WTC11 (cell line): ENCODE results near the gene PIAS3. TPM values are rescaled to one million over a fixed set of nuclear protein-coding genes. Genes with fewer than 3 reads are reported as not detected.

Experiments used
- ATAC-seq: fragments of 200-7000 bp; cut with Tn5 transposase; 2 replicates; pipeline ENCODE4 v1.10.0; 2021; ENCODE audit warnings: mild to moderate bottlenecking, moderate library complexity
- CTCF ChIA-PET: fragments of 300-600 bp; sonication (Branson Sonifier 250); formaldehyde crosslinking; loops from one replicate; lab custom pipeline; 2021; ENCODE audit warnings: antibody characterized with exemption; lab: Charles Lee
- POLR2A ChIA-PET: fragments of 350-600 bp; sonication (Branson Sonifier 250); formaldehyde crosslinking; loops from one replicate; lab custom pipeline; 2021; ENCODE audit warnings: antibody characterized with exemption; lab: Charles Lee
- DNase-seq: peaks from one replicate; pipeline ENCODE4 v3.0.0; 2021; ENCODE audit warnings: low spot score
- H3K27ac Mint-ChIP-seq: 2 replicates; pipeline ENCODE4 v1.8.0; 2021; ENCODE audit warnings: mixed read lengths
- H3K27me3 Mint-ChIP-seq: 2 replicates; pipeline ENCODE4 v1.8.0; 2021; ENCODE audit warnings: low read depth, mild to moderate bottlenecking, moderate library complexity, mixed read lengths
- H3K36me3 Mint-ChIP-seq: 2 replicates; pipeline ENCODE4 v1.8.0; 2021; ENCODE audit warnings: mixed read lengths
- H3K4me1 Mint-ChIP-seq: 2 replicates; pipeline ENCODE4 v1.8.0; 2022; ENCODE audit warnings: mixed read lengths
- H3K4me3 Mint-ChIP-seq: 2 replicates; pipeline ENCODE4 v1.8.0; 2021; ENCODE audit warnings: mild to moderate bottlenecking, moderate library complexity, mixed read lengths
- H3K9me3 Mint-ChIP-seq: 2 replicates; pipeline ENCODE4 v1.8.0; 2021; ENCODE audit warnings: mixed read lengths
- CREB1 ChIP-seq: sonication (generic); formaldehyde crosslinking; IDR thresholded peaks from 2 replicates; pipeline ENCODE4 v1.8.0; 2023; ENCODE audit warnings: mild to moderate bottlenecking, missing genetic modification reagents
- ETV6 ChIP-seq: sonication (generic); formaldehyde crosslinking; IDR thresholded peaks from 2 replicates; pipeline ENCODE4 v1.8.1; 2022; ENCODE audit warnings: mild to moderate bottlenecking, missing genetic modification reagents
- FOXK1 ChIP-seq: sonication (generic); formaldehyde crosslinking; IDR thresholded peaks from 2 replicates; pipeline ENCODE4 v1.8.0; 2022; ENCODE audit warnings: mild to moderate bottlenecking, moderate library complexity, missing genetic modification reagents
- JAZF1 ChIP-seq: fragments of 250-450 bp; sonication (Bioruptor Pico); IDR thresholded peaks from 2 replicates; pipeline ENCODE4 v1.9.0; 2021; ENCODE audit warnings: moderate library complexity, mild to moderate bottlenecking, inconsistent platforms
- MXD4 ChIP-seq: fragments of 250-450 bp; sonication (Bioruptor Pico); IDR thresholded peaks from 2 replicates; pipeline ENCODE4 v1.8.0; 2021; ENCODE audit warnings: mild to moderate bottlenecking, moderate library complexity, borderline replicate concordance
- MYBL2 ChIP-seq: sonication (generic); formaldehyde crosslinking; IDR thresholded peaks from 2 replicates; pipeline ENCODE4 v1.8.1; 2023; ENCODE audit warnings: mild to moderate bottlenecking, moderate library complexity, missing genetic modification reagents
- NR3C1 ChIP-seq: sonication (generic); formaldehyde crosslinking; conservative IDR thresholded peaks from 2 replicates; pipeline ENCODE4 v1.8.1; 2023; ENCODE audit warnings: low read depth, mild to moderate bottlenecking, missing genetic modification reagents
- RORB ChIP-seq: fragments of 250-450 bp; sonication (Bioruptor Pico); IDR thresholded peaks from 2 replicates; pipeline ENCODE4 v1.9.0; 2021; ENCODE audit warnings: mild to moderate bottlenecking
- SP1 ChIP-seq: sonication (generic); formaldehyde crosslinking; conservative IDR thresholded peaks from 2 replicates; pipeline ENCODE4 v1.8.1; 2022; ENCODE audit warnings: missing genetic modification reagents
- TEAD1 ChIP-seq: sonication (generic); formaldehyde crosslinking; IDR thresholded peaks from 2 replicates; pipeline ENCODE4 v1.8.0; 2022; ENCODE audit warnings: mild to moderate bottlenecking, missing genetic modification reagents
- ZNF121 ChIP-seq: sonication (generic); formaldehyde crosslinking; IDR thresholded peaks from 2 replicates; pipeline ENCODE4 v1.8.0; 2023; ENCODE audit warnings: missing genetic modification reagents
- ZNF219 ChIP-seq: sonication (generic); formaldehyde crosslinking; IDR thresholded peaks from 2 replicates; pipeline ENCODE4 v1.8.0; 2023; ENCODE audit warnings: missing genetic modification reagents, mild to moderate bottlenecking, borderline replicate concordance
- ZNF396 ChIP-seq: fragments of 250-450 bp; sonication (Bioruptor Pico); IDR thresholded peaks from 2 replicates; pipeline ENCODE4 v1.8.0; 2021; ENCODE audit warnings: mild to moderate bottlenecking, moderate library complexity, borderline replicate concordance
- total RNA-seq: library from RNA; stranded (reverse); gene quantifications from 3 replicates; pipeline ENCODE4 v1.2.3, GENCODE V29; 2021
- TF ChIP-seq, protein P1 (sequence below): sonication (generic); formaldehyde crosslinking; IDR thresholded peaks from 2 replicates; pipeline ENCODE4 v1.8.0; 2023; ENCODE audit warnings: missing genetic modification reagents, mild to moderate bottlenecking, borderline replicate concordance
- TF ChIP-seq, protein P2 (sequence below): sonication (generic); formaldehyde crosslinking; IDR thresholded peaks from 2 replicates; pipeline ENCODE4 v1.8.1; 2023; ENCODE audit warnings: mild to moderate bottlenecking, missing genetic modification reagents, moderate library complexity
- TF ChIP-seq, protein P3 (sequence below): fragments of 200-600 bp; IDR thresholded peaks from 2 replicates; pipeline ENCODE4 v1.8.0; 2022; ENCODE audit warnings: antibody characterized with exemption
- TF ChIP-seq, protein P4 (sequence below): sonication (generic); formaldehyde crosslinking; IDR thresholded peaks from 2 replicates; pipeline ENCODE4 v1.8.1; 2023; ENCODE audit warnings: mild to moderate bottlenecking, moderate library complexity, missing genetic modification reagents
- TF ChIP-seq, protein P5 (sequence below): sonication (generic); formaldehyde crosslinking; conservative IDR thresholded peaks from 2 replicates; pipeline ENCODE4 v1.8.1; 2023; ENCODE audit warnings: mild to moderate bottlenecking, low read depth, missing genetic modification reagents, moderate library complexity

The PIAS3 gene
- total RNA-seq, 1 experiment from 2014 or later = 44.9 TPM

DNA sequence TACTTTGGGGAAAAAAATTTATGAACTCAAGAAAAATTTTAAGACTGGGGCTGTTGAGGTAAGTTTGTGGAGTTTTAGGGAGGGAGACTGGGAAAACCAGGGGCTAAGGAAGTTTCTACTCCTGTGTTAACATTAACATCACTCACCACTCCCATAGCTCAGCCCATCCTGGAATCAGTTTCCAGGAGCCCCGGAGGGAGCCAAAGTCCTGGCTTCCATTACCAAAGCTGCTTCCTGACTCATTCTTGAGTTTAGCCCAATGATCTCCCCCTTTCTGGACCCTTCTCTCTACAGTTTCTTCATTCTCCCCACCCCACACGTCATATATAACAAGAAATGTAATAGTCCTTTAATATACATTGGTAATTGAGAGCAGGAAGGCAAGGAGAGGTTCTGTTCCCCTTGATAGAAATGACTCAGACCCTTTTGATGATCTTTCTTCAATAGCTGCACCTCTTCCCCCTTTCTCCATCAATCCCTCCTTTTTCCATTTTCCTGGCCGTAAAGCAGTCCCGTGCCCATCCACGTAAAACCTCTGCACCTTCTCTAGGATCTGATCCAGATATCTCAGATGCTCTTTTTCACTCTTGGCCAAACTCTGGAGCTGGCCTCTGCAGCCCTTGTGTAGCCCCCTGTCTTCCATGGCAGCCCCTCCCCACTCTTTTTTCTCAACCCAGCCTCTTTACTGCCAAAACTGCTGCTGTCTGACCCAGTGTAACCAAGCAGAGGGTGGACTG is 4.6 kb upstream of the PIAS3 start:
- CTCF ChIA-PET = interaction anchor here (0.6 to 1.9 kb wide), 6 partner anchors 9 to 123 kb away, joined by 3 to 5 read pairs (median 4); partner anchors contain the start of gene NUDT17

DNA sequence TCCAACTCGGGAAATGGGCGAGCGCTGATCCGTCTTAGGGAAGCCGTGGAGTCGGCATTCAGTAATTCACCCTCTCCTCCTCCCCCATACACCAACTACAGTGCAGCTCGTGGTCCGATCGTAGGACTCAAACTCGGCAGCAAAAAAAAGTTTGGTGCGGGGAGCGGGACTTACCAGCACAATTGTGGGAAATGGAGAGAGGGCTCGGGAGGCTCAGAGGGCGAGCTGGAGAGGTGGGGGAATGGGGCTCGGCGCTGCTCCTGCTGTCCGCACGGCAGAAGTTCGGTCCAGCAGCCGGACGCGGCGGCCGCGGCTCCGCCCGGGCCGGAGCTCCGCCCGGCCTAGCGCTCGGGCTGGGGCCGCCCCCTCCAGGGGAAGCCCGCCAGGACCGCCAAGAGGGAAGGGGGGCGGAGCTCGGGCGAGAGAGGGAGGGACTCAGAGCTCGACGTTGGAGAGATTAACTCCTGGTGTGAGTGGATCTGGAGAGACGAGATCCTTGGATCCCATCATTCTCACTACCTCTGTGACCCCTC is 676 bp upstream of the PIAS3 start:
- CTCF ChIA-PET = interaction anchor here (0.6 to 5.3 kb wide), 20 partner anchors 13 to 188 kb away, joined by 3 to 254 read pairs (median 10); partner anchors contain the start of genes ANKRD34A, ANKRD35, ITGA10 and LIX1L
- peak overlapping the region; percentile 98 for H3K4me3 Mint-ChIP-seq
- ATAC-seq (peak; percentile 74), DNase-seq (peak; percentile 89)
- H3K9me3 Mint-ChIP-seq = peaks cover 5% of the 10 kb centered on the region
- peaks cover 17% of the 10 kb centered on the region for H3K4me1 Mint-ChIP-seq
- POLR2A ChIA-PET = interaction anchor here (0.6 to 3.1 kb wide), 19 partner anchors 10 to 192 kb away, joined by 3 to 48 read pairs (median 10); partner anchors contain the start of genes ANKRD34A, ANKRD35, LIX1L and NUDT17
- H3K36me3 Mint-ChIP-seq = peaks cover 35% of the 10 kb centered on the region
- H3K27me3 Mint-ChIP-seq = no peaks in the 10 kb centered on the region
- peak overlapping the region; percentile 92 for H3K27ac Mint-ChIP-seq
- TF ChIP-seq FOXK1 (CRISPR knock-in tag) (no peak), ETV6 (CRISPR knock-in tag) (no peak), TEAD1 (CRISPR knock-in tag) (no peak), RORB (no peak), ZNF121 (CRISPR knock-in tag) (no peak), SP1 (CRISPR knock-in tag) (peak; percentile 3), MXD4 (CRISPR knock-in tag) (no peak)
- TF ChIP-seq, protein P1, sequence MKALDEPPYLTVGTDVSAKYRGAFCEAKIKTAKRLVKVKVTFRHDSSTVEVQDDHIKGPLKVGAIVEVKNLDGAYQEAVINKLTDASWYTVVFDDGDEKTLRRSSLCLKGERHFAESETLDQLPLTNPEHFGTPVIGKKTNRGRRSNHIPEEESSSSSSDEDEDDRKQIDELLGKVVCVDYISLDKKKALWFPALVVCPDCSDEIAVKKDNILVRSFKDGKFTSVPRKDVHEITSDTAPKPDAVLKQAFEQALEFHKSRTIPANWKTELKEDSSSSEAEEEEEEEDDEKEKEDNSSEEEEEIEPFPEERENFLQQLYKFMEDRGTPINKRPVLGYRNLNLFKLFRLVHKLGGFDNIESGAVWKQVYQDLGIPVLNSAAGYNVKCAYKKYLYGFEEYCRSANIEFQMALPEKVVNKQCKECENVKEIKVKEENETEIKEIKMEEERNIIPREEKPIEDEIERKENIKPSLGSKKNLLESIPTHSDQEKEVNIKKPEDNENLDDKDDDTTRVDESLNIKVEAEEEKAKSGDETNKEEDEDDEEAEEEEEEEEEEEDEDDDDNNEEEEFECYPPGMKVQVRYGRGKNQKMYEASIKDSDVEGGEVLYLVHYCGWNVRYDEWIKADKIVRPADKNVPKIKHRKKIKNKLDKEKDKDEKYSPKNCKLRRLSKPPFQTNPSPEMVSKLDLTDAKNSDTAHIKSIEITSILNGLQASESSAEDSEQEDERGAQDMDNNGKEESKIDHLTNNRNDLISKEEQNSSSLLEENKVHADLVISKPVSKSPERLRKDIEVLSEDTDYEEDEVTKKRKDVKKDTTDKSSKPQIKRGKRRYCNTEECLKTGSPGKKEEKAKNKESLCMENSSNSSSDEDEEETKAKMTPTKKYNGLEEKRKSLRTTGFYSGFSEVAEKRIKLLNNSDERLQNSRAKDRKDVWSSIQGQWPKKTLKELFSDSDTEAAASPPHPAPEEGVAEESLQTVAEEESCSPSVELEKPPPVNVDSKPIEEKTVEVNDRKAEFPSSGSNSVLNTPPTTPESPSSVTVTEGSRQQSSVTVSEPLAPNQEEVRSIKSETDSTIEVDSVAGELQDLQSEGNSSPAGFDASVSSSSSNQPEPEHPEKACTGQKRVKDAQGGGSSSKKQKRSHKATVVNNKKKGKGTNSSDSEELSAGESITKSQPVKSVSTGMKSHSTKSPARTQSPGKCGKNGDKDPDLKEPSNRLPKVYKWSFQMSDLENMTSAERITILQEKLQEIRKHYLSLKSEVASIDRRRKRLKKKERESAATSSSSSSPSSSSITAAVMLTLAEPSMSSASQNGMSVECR (CRISPR knock-in tag) = 0 out of 2 replicates have a peak, but pooled peaks have one; percentile 12
- TF ChIP-seq, protein P2, sequence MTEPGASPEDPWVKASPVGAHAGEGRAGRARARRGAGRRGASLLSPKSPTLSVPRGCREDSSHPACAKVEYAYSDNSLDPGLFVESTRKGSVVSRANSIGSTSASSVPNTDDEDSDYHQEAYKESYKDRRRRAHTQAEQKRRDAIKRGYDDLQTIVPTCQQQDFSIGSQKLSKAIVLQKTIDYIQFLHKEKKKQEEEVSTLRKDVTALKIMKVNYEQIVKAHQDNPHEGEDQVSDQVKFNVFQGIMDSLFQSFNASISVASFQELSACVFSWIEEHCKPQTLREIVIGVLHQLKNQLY (CRISPR knock-in tag) = no peak

More for the DNA sequence above, 4.6 kb upstream of the PIAS3 start:
- no peak overlapping the region for H3K4me3 Mint-ChIP-seq
- no peaks in the 10 kb centered on the region for H3K9me3 Mint-ChIP-seq
- ATAC-seq (no peak), DNase-seq (no peak)
- POLR2A ChIA-PET = interaction anchor here (1.1 kb wide), 1 partner anchor 9 kb away, joined by 3 read pairs; no protein-coding TSS in a partner anchor
- peaks cover 2% of the 10 kb centered on the region; the same call in 1 of the 2 replicates for H3K36me3 Mint-ChIP-seq
- TF ChIP-seq JAZF1 (no peak), ZNF396 (CRISPR knock-in tag) (no peak), MYBL2 (CRISPR knock-in tag) (no peak), ZNF219 (CRISPR knock-in tag) (no peak), NR3C1 (CRISPR knock-in tag) (no peak), CREB1 (CRISPR knock-in tag) (no peak)
- TF ChIP-seq, protein P3, sequence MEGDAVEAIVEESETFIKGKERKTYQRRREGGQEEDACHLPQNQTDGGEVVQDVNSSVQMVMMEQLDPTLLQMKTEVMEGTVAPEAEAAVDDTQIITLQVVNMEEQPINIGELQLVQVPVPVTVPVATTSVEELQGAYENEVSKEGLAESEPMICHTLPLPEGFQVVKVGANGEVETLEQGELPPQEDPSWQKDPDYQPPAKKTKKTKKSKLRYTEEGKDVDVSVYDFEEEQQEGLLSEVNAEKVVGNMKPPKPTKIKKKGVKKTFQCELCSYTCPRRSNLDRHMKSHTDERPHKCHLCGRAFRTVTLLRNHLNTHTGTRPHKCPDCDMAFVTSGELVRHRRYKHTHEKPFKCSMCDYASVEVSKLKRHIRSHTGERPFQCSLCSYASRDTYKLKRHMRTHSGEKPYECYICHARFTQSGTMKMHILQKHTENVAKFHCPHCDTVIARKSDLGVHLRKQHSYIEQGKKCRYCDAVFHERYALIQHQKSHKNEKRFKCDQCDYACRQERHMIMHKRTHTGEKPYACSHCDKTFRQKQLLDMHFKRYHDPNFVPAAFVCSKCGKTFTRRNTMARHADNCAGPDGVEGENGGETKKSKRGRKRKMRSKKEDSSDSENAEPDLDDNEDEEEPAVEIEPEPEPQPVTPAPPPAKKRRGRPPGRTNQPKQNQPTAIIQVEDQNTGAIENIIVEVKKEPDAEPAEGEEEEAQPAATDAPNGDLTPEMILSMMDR = no peak
- TF ChIP-seq, protein P4, sequence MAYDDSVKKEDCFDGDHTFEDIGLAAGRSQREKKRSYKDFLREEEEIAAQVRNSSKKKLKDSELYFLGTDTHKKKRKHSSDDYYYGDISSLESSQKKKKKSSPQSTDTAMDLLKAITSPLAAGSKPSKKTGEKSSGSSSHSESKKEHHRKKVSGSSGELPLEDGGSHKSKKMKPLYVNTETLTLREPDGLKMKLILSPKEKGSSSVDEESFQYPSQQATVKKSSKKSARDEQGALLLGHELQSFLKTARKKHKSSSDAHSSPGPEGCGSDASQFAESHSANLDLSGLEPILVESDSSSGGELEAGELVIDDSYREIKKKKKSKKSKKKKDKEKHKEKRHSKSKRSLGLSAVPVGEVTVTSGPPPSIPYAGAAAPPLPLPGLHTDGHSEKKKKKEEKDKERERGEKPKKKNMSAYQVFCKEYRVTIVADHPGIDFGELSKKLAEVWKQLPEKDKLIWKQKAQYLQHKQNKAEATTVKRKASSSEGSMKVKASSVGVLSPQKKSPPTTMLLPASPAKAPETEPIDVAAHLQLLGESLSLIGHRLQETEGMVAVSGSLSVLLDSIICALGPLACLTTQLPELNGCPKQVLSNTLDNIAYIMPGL (CRISPR knock-in tag) = no peak
- TF ChIP-seq, protein P5, sequence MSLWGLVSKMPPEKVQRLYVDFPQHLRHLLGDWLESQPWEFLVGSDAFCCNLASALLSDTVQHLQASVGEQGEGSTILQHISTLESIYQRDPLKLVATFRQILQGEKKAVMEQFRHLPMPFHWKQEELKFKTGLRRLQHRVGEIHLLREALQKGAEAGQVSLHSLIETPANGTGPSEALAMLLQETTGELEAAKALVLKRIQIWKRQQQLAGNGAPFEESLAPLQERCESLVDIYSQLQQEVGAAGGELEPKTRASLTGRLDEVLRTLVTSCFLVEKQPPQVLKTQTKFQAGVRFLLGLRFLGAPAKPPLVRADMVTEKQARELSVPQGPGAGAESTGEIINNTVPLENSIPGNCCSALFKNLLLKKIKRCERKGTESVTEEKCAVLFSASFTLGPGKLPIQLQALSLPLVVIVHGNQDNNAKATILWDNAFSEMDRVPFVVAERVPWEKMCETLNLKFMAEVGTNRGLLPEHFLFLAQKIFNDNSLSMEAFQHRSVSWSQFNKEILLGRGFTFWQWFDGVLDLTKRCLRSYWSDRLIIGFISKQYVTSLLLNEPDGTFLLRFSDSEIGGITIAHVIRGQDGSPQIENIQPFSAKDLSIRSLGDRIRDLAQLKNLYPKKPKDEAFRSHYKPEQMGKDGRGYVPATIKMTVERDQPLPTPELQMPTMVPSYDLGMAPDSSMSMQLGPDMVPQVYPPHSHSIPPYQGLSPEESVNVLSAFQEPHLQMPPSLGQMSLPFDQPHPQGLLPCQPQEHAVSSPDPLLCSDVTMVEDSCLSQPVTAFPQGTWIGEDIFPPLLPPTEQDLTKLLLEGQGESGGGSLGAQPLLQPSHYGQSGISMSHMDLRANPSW (CRISPR knock-in tag) = no peak
- peaks cover 24% of the 10 kb centered on the region for H3K4me1 Mint-ChIP-seq
- no peaks in the 10 kb centered on the region for H3K27me3 Mint-ChIP-seq
- H3K27ac Mint-ChIP-seq = no peak overlapping the region
